NCI-H1048 (cell line): ENCODE results near the gene ZNF683.

Experiments used
- DNase-seq: peaks from one replicate; lab custom pipeline; 2025; lab: John Stamatoyannopoulos, UW

The ZNF683 gene

GRCh38 chr1:26358411-26359384, 13.9 kb downstream of the ZNF683 start:
- DNase-seq: no peak

GRCh38 chr1:26357121-26357602, 15.4 kb downstream of the ZNF683 start:
- no peak for DNase-seq

- DNase-seq: no peak
These were observed 16.4 kb downstream of the ZNF683 start for GRCh38 chr1:26356106-26356505.

DNA sequence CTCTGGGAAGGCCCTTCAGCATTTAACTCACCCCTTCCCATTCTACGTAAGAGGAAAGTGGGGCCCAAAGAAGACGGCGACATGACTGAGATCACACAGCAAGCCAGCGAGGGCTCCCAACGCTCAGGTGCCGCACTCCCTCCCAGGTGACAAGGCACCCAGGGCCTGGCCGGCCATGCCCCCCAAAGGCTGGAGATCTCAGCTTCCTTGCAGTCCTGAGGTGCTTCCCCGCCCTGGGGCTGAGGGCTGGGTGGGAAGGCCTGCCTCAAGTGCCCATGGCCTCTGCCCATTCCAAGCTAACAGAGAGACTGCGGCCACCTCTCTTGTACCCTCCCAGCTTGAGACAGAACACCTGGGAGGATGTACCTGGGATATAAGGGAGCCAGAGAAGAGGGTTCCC, 17.6 kb downstream of the ZNF683 start:
- no peak for DNase-seq

GRCh38 chr1:26353976-26354820, 18.4 kb downstream of the ZNF683 start, which contains the start of gene CRYBG2:
TSS of gene CRYBG2 (minus strand) at chr1:26354130. CDS start at chr1:26346657, 7,473 bp downstream.
- DNase-seq: no peak

DNA sequence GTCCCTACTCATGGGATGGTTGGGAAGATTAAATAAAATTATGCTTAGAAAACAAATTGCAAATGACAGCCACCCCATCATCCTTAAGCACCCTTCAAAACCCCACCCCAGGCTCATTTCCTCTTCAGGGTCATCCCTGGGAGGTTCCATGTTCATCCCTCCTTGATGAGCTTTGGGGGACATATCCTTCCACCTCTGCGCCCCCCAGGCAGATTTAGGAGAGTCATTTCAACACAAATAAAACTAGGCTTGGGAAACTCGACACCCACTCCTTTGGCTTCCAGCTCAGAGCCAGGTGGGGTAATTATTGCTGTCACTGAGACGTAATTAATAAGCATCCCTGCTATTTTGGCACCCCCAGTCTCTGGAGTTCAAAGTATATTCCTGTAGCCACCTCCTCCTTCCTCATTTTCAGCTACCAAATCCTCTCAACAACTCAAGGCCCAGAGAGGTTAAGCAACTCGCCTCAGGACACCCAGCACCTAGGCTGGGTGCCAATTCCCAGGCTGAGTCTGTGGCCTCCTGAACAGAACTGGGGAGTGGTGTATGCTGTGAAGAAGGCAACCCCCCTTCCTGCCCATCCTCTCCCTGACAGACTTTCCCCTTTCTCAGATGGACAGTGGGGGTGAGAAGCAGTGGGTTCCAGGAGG, 19.2 kb downstream of the ZNF683 start:
- no peak for DNase-seq

GRCh38 chr1:26352338-26352679, 20.2 kb downstream of the ZNF683 start:
- DNase-seq: no peak

DNA sequence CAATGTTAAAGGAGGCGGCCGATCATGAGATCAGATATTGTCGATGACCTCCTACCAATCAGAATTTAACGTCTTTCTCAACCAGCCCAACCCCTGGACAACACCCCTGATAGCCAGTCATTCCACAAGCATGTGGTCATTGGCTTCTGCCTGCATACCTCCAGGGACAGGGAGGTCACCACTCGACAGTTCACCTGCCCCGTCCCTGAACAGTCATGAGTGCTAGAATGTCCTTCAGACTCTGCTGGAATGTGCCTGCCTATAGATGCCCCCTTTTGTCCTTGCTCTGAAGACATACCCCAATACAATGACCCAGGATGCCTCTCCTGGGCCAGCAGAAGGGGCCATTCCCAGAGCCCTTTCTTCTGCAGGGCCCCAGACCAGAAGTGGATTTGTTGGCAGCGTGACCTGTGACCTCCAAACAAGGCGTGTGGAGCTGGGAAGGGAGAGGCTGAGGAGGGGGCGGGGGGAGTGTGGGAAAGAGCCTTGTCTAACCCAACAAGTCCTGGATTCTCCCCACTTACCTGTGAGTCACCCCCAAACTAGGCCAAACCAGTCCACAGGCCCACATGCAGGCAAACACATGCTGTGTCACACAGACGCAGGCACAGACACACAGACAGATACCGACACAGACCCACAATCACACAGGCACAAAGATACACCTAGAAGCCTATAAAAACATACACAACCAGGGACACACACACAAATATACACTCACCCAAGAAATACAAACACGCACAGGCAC, 20.8 kb downstream of the ZNF683 start:
- no peak for DNase-seq

DNA sequence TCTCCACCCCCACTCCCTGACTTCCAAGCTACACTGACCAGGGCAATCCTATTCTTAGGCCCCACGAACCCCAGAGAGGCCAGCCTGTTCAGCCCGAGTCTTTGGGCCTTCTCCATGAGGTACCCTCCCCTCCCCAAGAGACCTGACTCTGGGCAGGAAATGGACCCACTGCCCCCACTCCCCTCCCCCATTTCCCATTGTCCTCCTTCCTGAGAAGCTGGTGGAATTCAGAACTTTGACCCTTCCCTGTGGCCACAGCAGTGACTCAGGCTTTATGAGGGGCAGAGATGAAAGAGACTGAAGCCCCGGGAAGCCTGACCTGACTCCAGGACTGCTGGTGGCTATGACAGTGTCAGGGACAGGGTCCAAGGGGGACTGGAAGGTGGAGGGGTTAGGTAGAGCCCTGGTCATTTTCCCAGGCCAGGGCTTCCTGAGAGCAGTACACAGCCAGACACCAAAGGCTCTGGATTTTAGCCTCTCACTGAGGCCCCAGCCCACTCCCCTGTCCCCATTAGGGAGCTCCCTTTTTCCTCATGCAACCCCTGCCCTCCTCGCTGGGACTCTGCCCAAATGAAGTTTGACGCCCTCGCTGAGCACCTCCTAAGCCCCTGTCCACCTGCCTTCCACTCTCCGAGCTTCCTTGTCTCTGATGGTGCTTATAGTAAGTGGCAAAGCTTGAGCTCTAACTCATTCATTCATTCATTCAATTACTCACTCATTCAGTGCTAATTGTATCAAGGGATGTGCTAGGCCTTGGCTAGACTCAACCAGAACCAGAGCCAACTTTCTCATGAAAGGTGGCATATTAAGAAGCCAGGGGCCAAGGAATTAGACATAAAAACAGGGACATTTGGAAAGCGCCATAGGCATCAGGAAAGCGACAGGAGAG, 21.6 kb downstream of the ZNF683 start:
- DNase-seq: no peak

DNA sequence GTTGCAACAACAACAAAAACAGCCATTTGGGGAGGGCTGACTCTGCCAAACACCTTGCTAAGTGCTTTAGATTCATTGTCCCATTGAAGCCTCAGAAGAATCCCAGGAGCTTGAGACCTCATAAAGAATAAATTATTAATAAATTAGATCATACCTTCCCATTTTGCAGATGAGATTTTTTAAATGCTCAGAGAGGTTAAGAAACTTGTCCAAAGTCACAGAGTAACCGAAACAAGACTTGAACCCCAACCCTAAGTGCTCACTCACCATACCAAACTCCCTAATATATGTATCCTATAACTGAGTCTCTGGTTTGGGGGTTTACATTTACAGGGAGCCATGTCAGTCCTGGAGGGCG, 22.2 kb downstream of the ZNF683 start:
- no peak for DNase-seq

GRCh38 chr1:26349877-26350244, 22.7 kb downstream of the ZNF683 start:
- no peak for DNase-seq

DNA sequence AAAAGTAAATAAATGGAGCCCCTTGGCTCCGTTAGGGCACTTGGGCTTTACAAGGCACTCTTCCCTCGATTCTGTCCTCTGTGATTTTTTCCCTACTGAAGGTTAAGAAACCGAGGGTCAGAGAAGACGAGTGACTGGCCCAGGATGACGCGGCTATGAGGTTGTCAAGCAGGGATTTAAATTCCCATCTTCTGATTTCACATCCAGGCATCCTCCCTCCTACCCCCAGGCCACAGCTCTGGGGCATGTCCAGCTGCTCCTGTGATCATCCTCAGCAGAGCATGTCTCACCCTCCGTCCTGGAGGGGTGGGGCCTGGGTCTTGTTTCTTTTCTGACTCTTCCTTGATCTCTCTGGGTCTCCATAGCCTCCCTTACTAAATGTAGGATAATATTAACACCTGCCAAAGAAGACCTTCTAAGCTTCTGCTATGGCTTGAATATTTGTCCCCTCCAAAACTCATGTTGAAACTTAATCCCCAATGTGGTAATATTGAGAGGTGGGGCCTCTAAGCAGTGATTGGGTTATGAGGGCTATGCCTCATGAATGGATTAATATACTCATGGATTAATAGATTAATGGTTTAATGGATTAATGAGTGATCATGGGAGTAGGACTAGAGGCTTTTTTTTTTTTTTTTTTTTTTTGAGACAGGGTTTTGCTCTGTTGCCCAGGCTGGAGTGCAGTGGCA, 23.2 kb downstream of the ZNF683 start:
- no peak for DNase-seq

DNA sequence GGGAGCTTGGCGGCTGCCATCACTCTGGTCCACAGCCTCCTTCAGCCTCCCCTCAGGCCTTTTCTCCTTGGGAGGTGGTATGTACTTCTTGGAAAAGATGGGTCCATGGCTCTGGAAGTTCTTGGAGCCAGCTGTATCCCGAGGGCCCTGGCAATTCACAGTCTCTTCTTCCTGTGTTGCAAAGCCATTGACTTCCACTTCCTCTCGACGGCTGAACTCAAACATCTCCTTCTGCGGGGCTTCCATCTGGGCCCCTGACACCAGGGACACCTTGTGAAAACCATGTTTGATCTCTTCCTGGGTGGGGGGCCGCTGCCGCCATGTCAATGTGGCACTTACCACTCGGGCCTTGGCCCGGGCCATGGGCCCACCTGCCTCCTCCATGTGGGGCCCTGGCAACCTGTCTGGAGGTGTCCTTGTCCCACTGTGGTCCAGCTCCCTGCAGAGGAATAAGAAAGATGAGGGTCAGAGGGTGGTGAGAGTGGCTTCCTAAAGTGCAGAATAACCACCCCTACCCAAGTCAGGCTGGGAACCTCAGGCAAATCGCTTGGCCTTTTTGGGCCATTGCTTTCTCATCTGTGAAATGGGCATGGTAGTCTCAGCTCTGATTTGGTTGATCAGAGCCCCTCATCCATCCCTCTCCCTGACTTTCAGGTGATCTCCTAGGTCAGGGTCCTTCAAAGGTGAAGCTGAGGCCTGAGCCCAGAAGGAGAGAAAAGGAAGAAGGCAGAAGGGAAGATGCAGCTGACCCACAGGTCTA, 26.1 kb downstream of the ZNF683 start:
- DNase-seq: no peak

DNA sequence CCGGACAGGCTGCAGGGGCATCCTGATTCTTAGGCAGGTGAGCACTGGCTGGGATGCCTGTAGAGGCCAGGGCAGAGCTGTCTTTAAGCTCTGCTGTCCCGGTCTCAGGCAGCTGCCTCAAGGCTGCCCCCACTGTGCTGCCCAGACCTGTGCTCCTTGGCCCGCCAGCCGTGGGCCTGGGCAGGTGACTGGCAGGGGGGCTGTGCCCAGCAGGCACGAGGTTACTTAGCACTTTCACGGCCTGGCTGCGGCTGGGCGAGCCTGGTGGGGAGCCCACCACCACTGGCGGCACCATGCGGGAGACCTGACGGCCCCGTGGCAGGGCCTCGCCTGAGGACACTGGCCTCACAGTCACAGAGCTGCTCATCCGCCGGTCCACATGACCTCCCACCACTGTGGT, 26.8 kb downstream of the ZNF683 start:
- DNase-seq: no peak

DNA sequence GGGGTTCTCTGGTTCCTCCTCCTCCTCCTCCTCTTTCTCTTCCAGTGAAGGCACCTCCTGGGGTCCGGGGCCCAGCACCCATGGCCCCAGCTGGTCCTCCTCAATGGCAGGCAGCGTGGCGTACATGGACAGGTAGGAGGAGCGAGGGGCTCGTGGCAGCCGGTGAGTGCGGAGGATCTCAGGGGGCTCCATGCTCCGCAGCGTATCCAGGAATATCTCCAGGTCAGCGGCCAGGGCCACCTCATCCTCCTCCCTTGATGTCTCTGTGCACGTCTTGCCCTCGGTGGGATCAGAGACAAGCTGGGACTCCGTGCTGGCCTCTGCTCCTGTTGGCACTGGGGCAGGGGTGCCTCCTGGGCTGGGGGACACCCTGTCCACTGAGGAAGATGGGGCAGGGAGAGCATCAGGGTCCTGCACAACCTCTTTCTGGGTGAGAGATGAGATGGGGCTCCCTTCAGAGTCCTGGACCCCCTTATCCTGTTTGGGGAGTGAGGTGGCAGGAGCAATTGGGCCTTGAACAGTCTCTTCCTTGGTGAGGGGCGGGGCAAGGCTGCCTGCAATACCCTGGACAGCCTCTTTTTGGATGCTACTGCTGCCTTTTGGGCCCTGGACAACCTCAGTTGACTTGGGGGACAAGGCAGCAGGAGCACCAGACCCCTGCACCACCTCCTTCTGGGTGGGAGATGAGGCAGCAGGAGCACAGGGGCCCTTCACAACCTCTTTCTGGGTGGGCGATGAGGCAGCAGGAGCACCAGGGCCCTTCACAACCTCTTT, 28.2 kb downstream of the ZNF683 start:
- DNase-seq: no peak

DNA sequence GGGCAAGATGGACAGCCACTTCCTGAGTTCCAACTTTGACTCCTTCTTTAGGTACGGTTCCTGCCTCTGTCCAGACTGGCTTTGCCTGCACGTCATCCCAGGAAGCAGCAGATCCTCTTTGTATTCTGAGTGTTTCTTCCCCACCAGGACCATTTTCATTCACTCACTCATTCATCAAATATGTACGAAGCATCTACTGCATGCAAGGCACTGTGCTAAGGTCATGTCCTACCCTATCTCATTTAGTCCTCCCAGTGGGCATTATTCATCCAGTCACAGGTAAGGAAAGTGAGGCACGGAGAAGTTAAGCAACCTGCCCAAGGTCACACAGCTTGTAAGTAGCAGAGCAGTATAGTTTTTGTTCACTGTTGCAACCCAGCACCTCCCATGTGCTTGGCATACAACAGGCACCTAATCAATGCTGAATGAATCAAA, 32.5 kb downstream of the ZNF683 start:
- no peak for DNase-seq

DNA sequence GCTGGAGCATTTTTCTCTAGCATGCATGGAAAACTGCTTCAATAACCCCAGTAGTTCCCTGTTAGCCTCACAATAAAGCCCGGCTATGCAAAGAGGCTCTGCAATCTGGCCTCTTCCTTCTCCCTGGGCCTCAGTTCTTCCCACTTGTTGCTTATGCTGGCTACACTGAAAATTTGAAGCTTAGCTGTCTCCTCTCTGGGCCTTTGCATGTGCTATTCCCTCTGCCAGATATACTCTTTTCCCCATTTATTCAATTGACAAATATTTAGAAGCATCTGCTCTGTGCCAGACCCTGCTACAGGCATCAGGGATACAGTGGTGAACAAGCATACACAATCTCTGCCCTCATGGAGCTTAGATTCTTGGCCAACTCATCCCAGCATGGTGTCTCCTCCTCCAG, 33.9 kb downstream of the ZNF683 start:
- no peak for DNase-seq

DNA sequence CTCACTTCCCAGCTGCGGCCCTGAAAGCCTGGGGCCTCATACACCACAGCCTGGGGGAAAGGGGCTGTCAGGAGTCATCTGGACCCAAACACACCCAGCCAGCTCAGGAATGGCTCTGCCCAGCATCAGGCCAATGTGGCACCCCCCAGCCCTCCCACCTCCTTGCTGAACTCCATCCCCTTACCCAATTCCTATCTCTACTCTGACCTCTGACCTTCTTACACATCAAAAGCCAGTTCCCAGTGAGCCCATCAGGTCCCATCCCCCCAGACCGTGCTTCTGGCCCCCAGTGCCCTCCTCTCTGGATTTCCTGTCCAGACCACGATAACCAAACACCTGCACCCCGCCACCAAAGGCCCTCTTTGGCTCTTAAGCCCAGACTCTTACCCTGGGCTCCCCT, 34.9 kb downstream of the ZNF683 start:
- no peak for DNase-seq

DNA sequence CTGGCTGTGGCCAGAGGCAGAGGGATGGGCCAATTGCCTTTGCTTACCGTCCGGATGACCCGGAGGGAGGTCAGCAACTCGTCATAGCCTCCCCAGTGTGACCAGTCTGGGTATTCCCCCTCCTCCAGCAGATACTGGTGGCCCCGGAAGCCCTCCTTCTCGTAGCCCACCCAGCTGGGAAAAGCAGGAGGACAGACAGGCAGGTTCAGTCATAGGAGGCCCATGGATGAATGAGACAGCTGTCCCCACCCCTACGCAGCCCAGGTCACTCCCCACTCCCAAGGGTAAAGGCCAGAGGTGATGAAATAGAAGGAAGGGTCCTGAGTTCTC, 35.4 kb downstream of the ZNF683 start:
- DNase-seq: no peak
